ENCODE data around the gene LARGE1.
A peak's percentile ranks its signal among the peaks of the same experiment; 100 is the strongest.

Gene LARGE1

DNA sequence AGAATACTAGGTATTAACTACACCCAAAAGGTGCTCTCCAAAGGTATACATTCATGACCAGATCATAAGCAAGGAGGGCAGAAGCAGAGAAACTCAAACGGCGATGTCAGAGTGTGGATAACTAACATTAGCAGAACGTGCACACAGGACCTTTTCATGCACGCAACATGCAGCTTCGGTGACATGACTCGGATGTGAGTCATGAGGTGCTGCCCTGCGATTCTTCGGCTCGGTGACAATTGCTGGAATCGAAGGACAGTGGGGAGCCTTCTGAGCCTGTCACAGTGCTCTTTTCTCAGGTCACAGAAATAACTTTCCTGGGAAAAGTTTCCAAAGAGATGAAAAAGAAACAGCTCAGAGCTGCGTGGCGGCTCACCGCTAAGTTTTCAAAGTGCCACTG lies 443.6 kb downstream of the LARGE1 start:
- TF ChIP-seq, protein P1, sequence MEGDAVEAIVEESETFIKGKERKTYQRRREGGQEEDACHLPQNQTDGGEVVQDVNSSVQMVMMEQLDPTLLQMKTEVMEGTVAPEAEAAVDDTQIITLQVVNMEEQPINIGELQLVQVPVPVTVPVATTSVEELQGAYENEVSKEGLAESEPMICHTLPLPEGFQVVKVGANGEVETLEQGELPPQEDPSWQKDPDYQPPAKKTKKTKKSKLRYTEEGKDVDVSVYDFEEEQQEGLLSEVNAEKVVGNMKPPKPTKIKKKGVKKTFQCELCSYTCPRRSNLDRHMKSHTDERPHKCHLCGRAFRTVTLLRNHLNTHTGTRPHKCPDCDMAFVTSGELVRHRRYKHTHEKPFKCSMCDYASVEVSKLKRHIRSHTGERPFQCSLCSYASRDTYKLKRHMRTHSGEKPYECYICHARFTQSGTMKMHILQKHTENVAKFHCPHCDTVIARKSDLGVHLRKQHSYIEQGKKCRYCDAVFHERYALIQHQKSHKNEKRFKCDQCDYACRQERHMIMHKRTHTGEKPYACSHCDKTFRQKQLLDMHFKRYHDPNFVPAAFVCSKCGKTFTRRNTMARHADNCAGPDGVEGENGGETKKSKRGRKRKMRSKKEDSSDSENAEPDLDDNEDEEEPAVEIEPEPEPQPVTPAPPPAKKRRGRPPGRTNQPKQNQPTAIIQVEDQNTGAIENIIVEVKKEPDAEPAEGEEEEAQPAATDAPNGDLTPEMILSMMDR (IDR thresholded peaks at IDR 0.05; ENCODE audit: borderline replicate concordance, control extremely low read depth, extremely low read depth, insufficient read depth, missing control alignments): no peak
- no peak for DNase-seq (ENCODE audit: low spot score)
- in situ Hi-C loops (cut with MboI; ENCODE audit: low sequenced_read_pairs, unreplicated experiment): no loop called here

DNA sequence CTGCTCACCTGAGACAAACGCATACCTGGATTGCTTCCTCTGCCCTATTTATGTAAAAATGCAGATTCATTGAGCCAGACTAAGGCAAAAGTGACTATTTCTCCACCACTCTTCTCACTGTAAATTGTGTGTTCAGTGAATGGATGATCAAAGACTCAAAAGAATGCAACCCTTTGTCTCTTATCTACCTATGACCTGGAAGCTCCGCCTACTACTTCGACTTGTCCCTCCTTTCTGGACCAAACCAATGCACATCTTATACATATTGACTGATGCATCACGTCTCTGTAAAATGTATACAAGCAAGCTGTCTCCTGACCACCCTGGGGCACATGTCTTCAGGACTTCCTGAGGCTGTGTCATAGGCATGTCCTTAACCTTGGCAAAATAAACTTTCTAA lies 444.1 kb downstream of the LARGE1 start:
- in situ Hi-C loops (cut with MboI; ENCODE audit: low sequenced_read_pairs, unreplicated experiment): no loop called here

DNA sequence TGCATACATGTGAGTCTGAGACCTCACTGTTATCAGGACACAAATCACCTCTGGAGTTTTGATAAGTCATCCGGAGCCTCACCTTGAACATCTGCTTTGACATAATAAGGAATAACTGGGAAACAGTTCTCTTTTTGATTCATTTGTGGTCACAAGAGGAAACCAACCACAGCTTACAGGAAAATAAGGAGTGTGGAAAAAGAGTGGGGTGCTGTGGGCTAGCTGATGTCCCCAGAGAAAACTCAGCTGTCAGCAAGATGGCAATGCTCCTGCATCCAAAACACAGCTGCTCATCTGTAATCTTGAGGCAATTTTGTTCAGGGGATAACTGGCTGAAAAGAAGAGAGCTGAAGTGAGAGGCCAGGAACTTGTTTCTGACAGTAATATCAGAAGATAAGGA lies 445.7 kb downstream of the LARGE1 start:
- TF ChIP-seq, protein P1 (IDR thresholded peaks at IDR 0.05; ENCODE audit: borderline replicate concordance, control extremely low read depth, extremely low read depth, insufficient read depth, missing control alignments): no peak
- DNase-seq (ENCODE audit: low spot score): no peak
- in situ Hi-C loops (cut with MboI; ENCODE audit: low sequenced_read_pairs, unreplicated experiment): no loop called here

More for the DNA sequence above, 444.1 kb downstream of the LARGE1 start:
- no peak for DNase-seq (ENCODE audit: low spot score)
- TF ChIP-seq, protein P1 (IDR thresholded peaks at IDR 0.05; ENCODE audit: borderline replicate concordance, control extremely low read depth, extremely low read depth, insufficient read depth, missing control alignments): no peak

DNA sequence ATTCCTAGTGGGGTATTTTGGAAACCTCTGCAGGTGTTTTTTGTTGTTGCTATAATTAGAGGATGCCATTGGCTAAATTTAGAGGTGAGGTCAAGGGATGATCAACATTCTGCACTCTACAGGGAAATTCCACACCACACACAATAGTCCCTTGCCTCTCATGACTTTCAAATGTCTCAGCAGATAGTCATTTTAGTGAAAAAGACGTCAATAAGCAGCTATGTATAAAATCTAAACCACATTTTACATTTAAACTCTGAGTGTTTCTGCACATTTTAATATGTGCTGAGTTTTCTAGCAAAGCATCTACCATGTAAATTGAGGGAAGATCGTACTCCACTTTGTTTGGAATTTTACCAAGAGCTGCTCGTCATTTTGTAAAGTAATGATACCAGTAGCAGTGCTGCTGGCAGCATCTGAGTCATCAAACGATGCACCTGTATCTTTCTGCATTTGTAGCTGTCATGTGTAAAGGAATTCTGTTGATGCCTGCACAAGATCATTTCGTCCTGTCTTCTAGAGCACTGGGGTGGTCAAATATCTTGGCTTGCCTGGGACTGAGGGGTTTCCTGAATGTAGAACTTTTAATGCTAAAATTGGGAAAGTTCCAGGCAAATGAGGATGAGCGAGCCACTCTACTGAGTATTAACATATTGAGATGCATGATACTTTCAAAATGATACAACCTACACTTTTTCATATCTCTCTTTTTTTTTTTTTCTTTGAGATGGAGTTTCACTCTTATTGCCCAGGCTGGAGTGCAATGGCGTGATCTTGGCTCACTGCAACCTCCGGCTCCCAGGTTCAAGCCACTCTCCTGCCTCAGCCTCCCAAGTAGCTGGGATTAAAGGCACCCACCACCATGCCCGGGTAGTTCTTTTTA lies 447.6 kb downstream of the LARGE1 start:
- in situ Hi-C loops (cut with MboI; ENCODE audit: low sequenced_read_pairs, unreplicated experiment): no loop called here
- DNase-seq (ENCODE audit: low spot score): peak; percentile 68
- TF ChIP-seq, protein P1 (IDR thresholded peaks at IDR 0.05; ENCODE audit: borderline replicate concordance, control extremely low read depth, extremely low read depth, insufficient read depth, missing control alignments): no peak

DNA sequence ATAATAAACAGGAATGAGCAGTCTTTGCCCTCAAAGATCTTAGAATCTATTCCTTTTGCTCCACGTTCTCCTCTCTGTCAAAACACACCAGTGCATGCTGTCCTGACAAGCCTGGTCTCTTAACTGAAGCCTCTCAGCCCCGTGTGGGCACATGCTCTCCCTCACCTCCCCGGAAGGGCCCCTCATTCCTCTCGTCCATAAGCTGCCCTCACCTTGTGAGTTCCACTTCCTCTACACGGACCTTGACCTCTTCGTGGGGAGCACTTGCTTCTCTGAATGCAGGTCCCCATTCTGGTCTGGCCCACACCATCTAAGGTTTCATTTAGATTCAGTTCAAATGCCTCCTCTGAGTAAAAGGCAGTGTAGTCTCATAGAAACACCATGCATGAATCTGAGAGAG lies 449.8 kb downstream of the LARGE1 start:
- DNase-seq (ENCODE audit: low spot score): peak; percentile 40
- TF ChIP-seq, protein P1 (IDR thresholded peaks at IDR 0.05; ENCODE audit: borderline replicate concordance, control extremely low read depth, extremely low read depth, insufficient read depth, missing control alignments): no peak
- in situ Hi-C loops (cut with MboI; ENCODE audit: low sequenced_read_pairs, unreplicated experiment): no loop called here

DNA sequence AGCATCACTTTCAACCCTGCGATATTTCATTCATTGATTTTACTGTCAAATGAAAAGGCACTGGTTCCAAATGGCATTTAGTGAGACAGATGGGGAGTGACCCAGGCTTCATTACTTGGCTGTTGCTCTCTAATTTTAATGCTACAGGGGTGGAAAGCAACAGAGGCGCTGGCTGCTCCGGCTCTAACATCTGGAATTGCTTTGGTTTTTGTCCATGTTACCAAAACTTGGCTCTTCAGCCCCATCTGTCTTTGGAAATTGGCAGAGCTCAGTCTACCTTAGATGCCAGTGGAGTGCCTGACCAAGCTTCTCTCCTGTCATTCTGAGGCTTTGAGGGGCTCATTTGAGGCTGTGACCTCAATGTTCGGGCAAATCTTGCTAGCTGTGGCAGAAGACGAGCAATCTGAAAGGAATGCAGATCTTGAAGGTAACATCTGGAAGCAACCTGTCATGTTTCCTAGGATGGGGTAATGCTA lies 452.6 kb downstream of the LARGE1 start:
- DNase-seq (ENCODE audit: low spot score): no peak
- in situ Hi-C loops (cut with MboI; ENCODE audit: low sequenced_read_pairs, unreplicated experiment): no loop called here
- TF ChIP-seq, protein P1 (IDR thresholded peaks at IDR 0.05; ENCODE audit: borderline replicate concordance, control extremely low read depth, extremely low read depth, insufficient read depth, missing control alignments): no peak
